HepG2 (cell line): Measurements from ENCODE around the gene FUCA2. TPM values are rescaled to one million over a fixed set of nuclear protein-coding genes. Genes with fewer than 3 reads are reported as not detected.

Source experiments
- AHR ChIP-seq: IDR thresholded peaks from 2 replicates; pipeline ENCODE4 v1.6.1; 2018; ENCODE audit warnings: missing genetic modification reagents, missing compliant biosample characterization
- ARNT2 ChIP-seq: sonication (generic); formaldehyde crosslinking; IDR thresholded peaks from 2 replicates; pipeline ENCODE4 v1.8.0; 2022; ENCODE audit warnings: mild to moderate bottlenecking, low read depth, missing genetic modification reagents, moderate library complexity
- EZH2 ChIP-seq: conservative IDR thresholded peaks from 2 replicates; pipeline ENCODE4 v1.6.1; 2012; ENCODE audit warnings: mild to moderate bottlenecking, low read depth, low read length, moderate library complexity
- GATA4 ChIP-seq: sonication (generic); IDR thresholded peaks from 2 replicates; pipeline ENCODE4 v1.6.1; 2016; ENCODE audit warnings: antibody characterized with exemption, low read depth, borderline replicate concordance
- MEF2D ChIP-seq: sonication (generic); formaldehyde crosslinking; IDR thresholded peaks from 2 replicates; pipeline ENCODE4 v1.5.1; 2020; ENCODE audit warnings: mild to moderate bottlenecking, missing genetic modification reagents
- NR1H2 ChIP-seq: sonication (generic); formaldehyde crosslinking; IDR thresholded peaks from 2 replicates; pipeline ENCODE4 v1.8.1; 2022; ENCODE audit warnings: low read depth, missing genetic modification reagents, borderline replicate concordance
- PCBP1 ChIP-seq: fragments of 200-400 bp; formaldehyde crosslinking; IDR thresholded peaks from 2 replicates; pipeline ENCODE4 v1.6.1; 2017; ENCODE audit warnings: mild to moderate bottlenecking, low read depth, low read length, borderline replicate concordance
- REPIN1 ChIP-seq: sonication (generic); formaldehyde crosslinking; IDR thresholded peaks from 2 replicates; pipeline ENCODE4 v1.8.0; 2022; ENCODE audit warnings: missing genetic modification reagents, low read depth, mild to moderate bottlenecking, borderline replicate concordance
- RXRB ChIP-seq: IDR thresholded peaks from 2 replicates; pipeline ENCODE4 v1.6.1; 2016; ENCODE audit warnings: borderline replicate concordance, missing genetic modification reagents, missing compliant biosample characterization
- TCF12 ChIP-seq, 2 experiments: fragments of 450-650 bp in 1 of 2; sonication (generic) in 1 of 2; formaldehyde crosslinking in 1 of 2; IDR thresholded peaks; 2 replicates each; pipeline versions ENCODE4 v1.6.1 to v1.8.0; 2017 to 2022; ENCODE audit warnings: antibody characterized with exemption in 1 of 2, mild to moderate bottlenecking in 1 of 2, missing genetic modification reagents in 1 of 2, moderate library complexity in 1 of 2
- U2AF2 ChIP-seq: fragments of 200-400 bp; formaldehyde crosslinking; IDR thresholded peaks from 2 replicates; pipeline ENCODE4 v1.6.1; 2017; ENCODE audit warnings: low read depth, mild to moderate bottlenecking, low read length
- ZFP37 ChIP-seq: sonication (generic); formaldehyde crosslinking; IDR thresholded peaks from 2 replicates; pipeline ENCODE4 v1.4.0; 2020; ENCODE audit warnings: missing genetic modification reagents, borderline replicate concordance
- ZFX ChIP-seq: sonication (generic); formaldehyde crosslinking; IDR thresholded peaks from 2 replicates; pipeline ENCODE4 v1.4.0; 2020; ENCODE audit warnings: mild to moderate bottlenecking, low read depth, missing genetic modification reagents, moderate library complexity
- ZNF124 ChIP-seq: sonication (generic); formaldehyde crosslinking; IDR thresholded peaks from 2 replicates; pipeline ENCODE4 v1.4.0; 2020; ENCODE audit warnings: missing genetic modification reagents
- ZNF136 ChIP-seq: sonication (generic); formaldehyde crosslinking; IDR thresholded peaks from 2 replicates; pipeline ENCODE4 v1.8.1; 2022; ENCODE audit warnings: low read depth, mild to moderate bottlenecking, moderate library complexity, missing genetic modification reagents
- ZNF382 ChIP-seq: sonication (generic); formaldehyde crosslinking; IDR thresholded peaks from 2 replicates; pipeline ENCODE4 v1.5.0; 2020; ENCODE audit warnings: missing genetic modification reagents, mild to moderate bottlenecking, borderline replicate concordance
- ZNF383 ChIP-seq: sonication (generic); formaldehyde crosslinking; IDR thresholded peaks from 2 replicates; pipeline ENCODE4 v1.4.0; 2020; ENCODE audit warnings: missing genetic modification reagents, mild to moderate bottlenecking, borderline replicate concordance
- ZNF501 ChIP-seq: sonication (generic); formaldehyde crosslinking; IDR thresholded peaks from 2 replicates; pipeline ENCODE4 v1.5.1; 2020; ENCODE audit warnings: mild to moderate bottlenecking, moderate library complexity, missing genetic modification reagents
- ZNF562 ChIP-seq: sonication (generic); formaldehyde crosslinking; IDR thresholded peaks from 2 replicates; pipeline ENCODE4 v1.8.0; 2022; ENCODE audit warnings: missing genetic modification reagents, borderline replicate concordance
- ZNF746 ChIP-seq: sonication (generic); formaldehyde crosslinking; IDR thresholded peaks from 2 replicates; pipeline ENCODE4 v1.8.0; 2022; ENCODE audit warnings: mild to moderate bottlenecking, missing genetic modification reagents
- ZNF775 ChIP-seq: sonication (generic); formaldehyde crosslinking; IDR thresholded peaks from 2 replicates; pipeline ENCODE4 v1.4.0; 2020; ENCODE audit warnings: missing genetic modification reagents, mild to moderate bottlenecking, moderate library complexity, borderline replicate concordance
- ZNF781 ChIP-seq: sonication (generic); formaldehyde crosslinking; IDR thresholded peaks from 2 replicates; pipeline ENCODE4 v1.5.1; 2020; ENCODE audit warnings: borderline replicate concordance, mild to moderate bottlenecking, missing genetic modification reagents; ENCODE audit errors: not compliant biosample characterization
- ZSCAN22 ChIP-seq: sonication (generic); formaldehyde crosslinking; IDR thresholded peaks from 2 replicates; pipeline ENCODE4 v1.4.0; 2020; ENCODE audit warnings: mild to moderate bottlenecking, missing genetic modification reagents
- ZSCAN30 ChIP-seq: sonication (generic); formaldehyde crosslinking; IDR thresholded peaks from 2 replicates; pipeline ENCODE4 v1.5.0; 2020; ENCODE audit warnings: mild to moderate bottlenecking, missing genetic modification reagents
- polyA plus RNA-seq, 8 experiments: library from polyadenylated mRNA; depleted of rRNA in 3 of 8; stranded (reverse) in 7 of 8; unstranded in 1 of 8; fragments of >200 nt; fragmentation: Illumina TruSeq in 4 of 8; extraction: Trizol in 4 of 8; gene quantifications; 2 replicates each; pipeline versions ENCODE4 v1.2.1 to v1.2.3, GENCODE V29; 2011 to 2016; ENCODE audit warnings: low read depth in 4 of 8, missing spikeins in 1 of 8, mixed read lengths in 1 of 8; ENCODE audit not compliant: insufficient read depth in 1 of 8
- total RNA-seq, 5 experiments: library from RNA; depleted of rRNA; stranded (reverse); fragments of >200 nt; fragmentation: Illumina TruSeq; extraction: Trizol; gene quantifications; 2 replicates each; pipeline ENCODE4 v1.2.3, GENCODE V29; 2016; ENCODE audit warnings: low read depth in 1 of 5
- TF ChIP-seq, protein P1 (sequence below): sonication (generic); formaldehyde crosslinking; IDR thresholded peaks from 2 replicates; pipeline ENCODE4 v1.5.0; 2020; ENCODE audit warnings: mild to moderate bottlenecking, low read depth, missing genetic modification reagents, borderline replicate concordance
- TF ChIP-seq, protein P2 (sequence below): sonication (generic); formaldehyde crosslinking; IDR thresholded peaks from 2 replicates; pipeline ENCODE4 v1.4.0; 2020; ENCODE audit warnings: mild to moderate bottlenecking, missing genetic modification reagents
- TF ChIP-seq, protein P3 (sequence below): sonication (generic); formaldehyde crosslinking; IDR thresholded peaks from 2 replicates; pipeline ENCODE4 v1.5.0; 2020; ENCODE audit warnings: mild to moderate bottlenecking, missing genetic modification reagents, moderate library complexity

Gene FUCA2
- total and polyA plus RNA-seq, 2 of the 13 experiments (the other 11 are each of a cell fraction or from before 2014, with no cell fraction given) = 87.4 to 144 TPM

DNA sequence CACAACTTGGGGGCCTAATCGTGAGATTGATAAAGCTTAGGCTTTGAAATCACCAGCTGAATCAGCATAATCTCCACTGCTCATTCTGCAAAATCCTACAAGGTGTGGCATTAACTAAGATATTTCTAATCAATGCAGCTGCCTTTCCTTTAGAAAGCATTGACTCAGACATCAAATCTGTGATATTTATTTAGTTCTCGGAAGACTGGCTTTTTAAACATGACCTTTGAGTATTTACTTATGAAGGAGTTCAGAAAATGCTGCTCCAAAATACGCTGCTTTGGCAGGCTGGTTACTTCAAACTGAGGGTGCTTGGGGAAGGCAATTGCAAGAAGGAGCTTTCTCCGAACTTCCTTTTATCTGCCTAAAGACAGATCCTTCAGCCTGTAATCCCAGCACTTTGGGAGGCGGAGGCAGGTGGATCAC is 23.7 kb upstream of the FUCA2 start (continued):
- no peak for TF ChIP-seq ZNF136 (CRISPR knock-in tag)
- no peak for TF ChIP-seq ZNF562
- TF ChIP-seq, protein P1, sequence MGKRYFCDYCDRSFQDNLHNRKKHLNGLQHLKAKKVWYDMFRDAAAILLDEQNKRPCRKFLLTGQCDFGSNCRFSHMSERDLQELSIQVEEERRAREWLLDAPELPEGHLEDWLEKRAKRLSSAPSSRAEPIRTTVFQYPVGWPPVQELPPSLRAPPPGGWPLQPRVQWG = no peak
- no peak for TF ChIP-seq REPIN1 (CRISPR knock-in tag)
- TF ChIP-seq TCF12 (IDR thresholded peaks at IDR 0.05) = no peak
- no peak for TF ChIP-seq TCF12 (CRISPR knock-in tag; IDR thresholded peaks at IDR 0.05)
- TF ChIP-seq, protein P2, sequence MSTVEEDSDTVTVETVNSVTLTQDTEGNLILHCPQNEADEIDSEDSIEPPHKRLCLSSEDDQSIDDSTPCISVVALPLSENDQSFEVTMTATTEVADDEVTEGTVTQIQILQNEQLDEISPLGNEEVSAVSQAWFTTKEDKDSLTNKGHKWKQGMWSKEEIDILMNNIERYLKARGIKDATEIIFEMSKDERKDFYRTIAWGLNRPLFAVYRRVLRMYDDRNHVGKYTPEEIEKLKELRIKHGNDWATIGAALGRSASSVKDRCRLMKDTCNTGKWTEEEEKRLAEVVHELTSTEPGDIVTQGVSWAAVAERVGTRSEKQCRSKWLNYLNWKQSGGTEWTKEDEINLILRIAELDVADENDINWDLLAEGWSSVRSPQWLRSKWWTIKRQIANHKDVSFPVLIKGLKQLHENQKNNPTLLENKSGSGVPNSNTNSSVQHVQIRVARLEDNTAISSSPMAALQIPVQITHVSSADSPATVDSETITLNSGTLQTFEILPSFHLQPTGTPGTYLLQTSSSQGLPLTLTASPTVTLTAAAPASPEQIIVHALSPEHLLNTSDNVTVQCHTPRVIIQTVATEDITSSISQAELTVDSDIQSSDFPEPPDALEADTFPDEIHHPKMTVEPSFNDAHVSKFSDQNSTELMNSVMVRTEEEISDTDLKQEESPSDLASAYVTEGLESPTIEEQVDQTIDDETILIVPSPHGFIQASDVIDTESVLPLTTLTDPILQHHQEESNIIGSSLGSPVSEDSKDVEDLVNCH (CRISPR knock-in tag) = no peak
- no peak for TF ChIP-seq NR1H2 (CRISPR knock-in tag)
- no peak for TF ChIP-seq ZSCAN30 (CRISPR knock-in tag)
- TF ChIP-seq MEF2D (CRISPR knock-in tag) = no peak
- peak; percentile 59; the same call in 1 of the 2 replicates for TF ChIP-seq RXRB (CRISPR knock-in tag)
- no peak for TF ChIP-seq ZNF383
- TF ChIP-seq ARNT2 (CRISPR knock-in tag) = no peak
- no peak for TF ChIP-seq ZNF382 (CRISPR knock-in tag)
- no peak for TF ChIP-seq ZNF775 (CRISPR knock-in tag)
- TF ChIP-seq ZSCAN22 (CRISPR knock-in tag) = no peak
- no peak for TF ChIP-seq ZFP37 (CRISPR knock-in tag)
- TF ChIP-seq AHR (CRISPR knock-in tag) = no peak
- no peak for TF ChIP-seq ZNF501 (CRISPR knock-in tag)
- no peak for TF ChIP-seq GATA4
- TF ChIP-seq ZFX = no peak
- TF ChIP-seq EZH2 = no peak
- 0 out of 2 replicates have a peak, but pooled peaks have one; percentile 18 for TF ChIP-seq ZNF124
- TF ChIP-seq PCBP1 = no peak
- no peak for TF ChIP-seq ZNF781
- TF ChIP-seq, protein P3, sequence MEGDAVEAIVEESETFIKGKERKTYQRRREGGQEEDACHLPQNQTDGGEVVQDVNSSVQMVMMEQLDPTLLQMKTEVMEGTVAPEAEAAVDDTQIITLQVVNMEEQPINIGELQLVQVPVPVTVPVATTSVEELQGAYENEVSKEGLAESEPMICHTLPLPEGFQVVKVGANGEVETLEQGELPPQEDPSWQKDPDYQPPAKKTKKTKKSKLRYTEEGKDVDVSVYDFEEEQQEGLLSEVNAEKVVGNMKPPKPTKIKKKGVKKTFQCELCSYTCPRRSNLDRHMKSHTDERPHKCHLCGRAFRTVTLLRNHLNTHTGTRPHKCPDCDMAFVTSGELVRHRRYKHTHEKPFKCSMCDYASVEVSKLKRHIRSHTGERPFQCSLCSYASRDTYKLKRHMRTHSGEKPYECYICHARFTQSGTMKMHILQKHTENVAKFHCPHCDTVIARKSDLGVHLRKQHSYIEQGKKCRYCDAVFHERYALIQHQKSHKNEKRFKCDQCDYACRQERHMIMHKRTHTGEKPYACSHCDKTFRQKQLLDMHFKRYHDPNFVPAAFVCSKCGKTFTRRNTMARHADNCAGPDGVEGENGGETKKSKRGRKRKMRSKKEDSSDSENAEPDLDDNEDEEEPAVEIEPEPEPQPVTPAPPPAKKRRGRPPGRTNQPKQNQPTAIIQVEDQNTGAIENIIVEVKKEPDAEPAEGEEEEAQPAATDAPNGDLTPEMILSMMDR (CRISPR knock-in tag) = no peak
- TF ChIP-seq U2AF2 = no peak
- no peak for TF ChIP-seq ZNF746 (CRISPR knock-in tag)
